ENCODE data around the gene DPM3.
"Not testable (repeated sequence)": the region's sequence is repeated elsewhere in the genome, so short reads cannot be mapped to it uniquely, and the experiment has no call there.

Gene DPM3

DNA sequence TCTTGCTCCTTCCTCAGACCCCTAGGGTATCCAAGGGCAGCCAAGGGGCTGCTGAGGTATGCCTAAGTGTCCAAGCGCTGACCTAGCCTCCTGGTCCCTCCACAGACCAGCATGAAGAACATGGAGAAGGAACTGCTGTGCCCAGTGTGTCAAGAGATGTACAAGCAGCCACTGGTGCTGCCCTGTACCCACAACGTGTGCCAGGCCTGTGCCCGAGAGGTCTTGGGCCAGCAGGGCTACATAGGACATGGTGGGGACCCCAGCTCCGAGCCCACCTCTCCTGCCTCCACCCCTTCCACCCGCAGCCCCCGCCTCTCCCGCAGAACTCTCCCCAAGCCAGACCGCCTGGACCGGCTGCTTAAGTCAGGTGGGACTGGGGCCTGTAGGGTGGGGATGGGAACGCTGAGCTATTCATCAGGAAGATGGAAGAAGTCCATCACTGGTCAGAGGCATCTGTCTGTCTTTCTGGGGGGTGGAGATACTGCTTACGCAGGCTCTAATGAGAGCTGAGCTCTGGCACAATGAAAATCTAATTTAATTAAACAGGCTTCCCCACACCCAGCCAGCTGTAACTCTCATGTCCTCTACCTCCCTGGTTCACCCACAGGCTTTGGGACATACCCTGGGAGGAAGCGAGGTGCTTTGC lies 35.1 kb upstream of the DPM3 start:
- no peak for DNase-seq (ENCODE audit: low read depth in 2 of 2)

DNA sequence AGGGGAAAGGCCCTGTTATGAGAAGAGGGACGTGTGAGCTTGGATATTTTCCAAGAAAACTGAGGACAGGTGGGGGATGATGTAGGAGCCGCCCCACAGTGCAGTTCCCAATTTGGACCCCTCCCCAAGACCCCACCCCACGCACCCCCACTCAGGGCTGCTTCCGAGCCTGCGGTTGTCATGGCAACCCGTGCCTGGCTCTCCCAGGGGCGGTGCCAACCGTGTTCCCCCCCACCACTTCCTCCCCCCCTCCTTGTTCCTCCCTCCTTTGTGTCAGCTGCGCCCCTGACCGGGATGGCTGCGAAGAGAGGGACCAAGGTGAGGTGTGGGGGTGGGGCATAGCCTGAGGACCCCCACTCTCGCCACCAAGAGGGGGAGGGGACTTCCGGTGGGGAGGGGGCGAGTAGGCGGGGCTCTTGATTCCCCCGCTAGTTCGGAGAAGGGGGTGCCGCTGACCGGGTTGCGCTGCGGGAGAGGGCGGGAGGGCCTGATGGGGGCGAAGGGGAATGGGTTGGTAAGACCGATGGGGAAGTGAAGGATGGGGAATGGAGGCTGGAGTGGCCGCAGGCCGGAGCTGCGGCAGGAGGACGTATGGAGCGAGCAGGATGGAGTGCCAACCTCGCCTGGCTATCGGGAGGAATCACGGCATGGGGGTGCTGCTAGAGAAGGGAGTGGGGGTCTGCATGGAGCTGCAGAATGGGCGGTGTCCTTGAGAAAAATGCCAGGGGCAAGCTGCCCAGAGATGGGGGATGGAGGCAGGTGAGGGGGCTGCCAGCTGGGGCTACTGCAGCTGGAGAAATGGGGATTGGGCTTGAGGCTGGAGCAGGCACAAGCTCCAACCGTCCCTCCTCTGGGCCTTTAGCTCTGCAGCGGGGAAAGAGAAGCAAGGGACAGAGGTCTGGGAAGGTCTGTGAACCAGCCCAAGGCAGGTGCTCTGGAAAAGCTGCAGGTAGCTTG lies 34.3 kb upstream of the DPM3 start:
- peak in 1 of 2 donors; percentile 49 for DNase-seq (ENCODE audit: low read depth in 2 of 2)

DNA sequence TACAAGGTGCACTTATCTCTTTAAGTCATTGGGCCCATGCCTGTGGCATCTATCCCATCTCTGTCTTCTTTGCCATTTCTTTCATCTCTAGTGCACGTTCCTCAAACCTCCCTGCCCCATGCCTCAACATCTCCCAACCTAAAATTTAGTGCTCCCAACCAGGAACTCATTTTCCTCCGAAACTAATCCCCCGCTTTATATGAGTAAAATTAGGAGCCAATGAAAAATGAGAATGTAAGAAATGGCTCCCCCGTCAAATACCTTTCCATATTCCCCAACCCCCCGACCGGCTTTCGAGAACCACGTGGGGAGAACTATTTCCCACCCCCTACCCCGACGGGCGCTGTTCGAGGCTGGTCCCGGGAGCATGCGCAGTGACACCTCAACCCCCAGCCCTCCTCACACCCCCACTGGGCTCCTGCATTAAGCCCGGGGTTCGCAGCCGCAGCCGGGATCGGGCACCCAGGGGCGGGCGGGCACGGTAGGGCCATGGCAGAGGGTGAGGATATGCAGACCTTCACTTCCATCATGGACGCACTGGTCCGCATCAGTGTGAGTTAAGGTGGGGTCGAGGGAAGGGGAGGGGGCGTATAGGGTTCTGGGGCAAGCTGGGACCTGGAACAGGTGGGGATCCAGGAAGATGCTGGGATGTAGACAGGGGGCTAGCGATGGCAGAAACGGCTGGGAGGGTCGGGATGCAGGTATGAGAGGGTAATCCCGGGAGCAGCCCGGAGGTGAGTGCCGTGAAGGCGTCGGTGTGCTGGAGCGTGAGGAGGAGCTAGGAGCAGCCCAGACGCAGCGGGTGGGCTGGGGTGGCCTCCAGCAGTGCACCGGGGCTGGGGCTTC lies 33.4 kb upstream of the DPM3 start, which contains the start of gene TRIM46:
TRIM46 (plus strand) TSS at position 372 of the 846 bp plus-strand sequence; CDS start at position 490, 118 bp downstream.
- DNase-seq (ENCODE audit: low read depth in 2 of 2) = peak; percentile 61 to 72

DNA sequence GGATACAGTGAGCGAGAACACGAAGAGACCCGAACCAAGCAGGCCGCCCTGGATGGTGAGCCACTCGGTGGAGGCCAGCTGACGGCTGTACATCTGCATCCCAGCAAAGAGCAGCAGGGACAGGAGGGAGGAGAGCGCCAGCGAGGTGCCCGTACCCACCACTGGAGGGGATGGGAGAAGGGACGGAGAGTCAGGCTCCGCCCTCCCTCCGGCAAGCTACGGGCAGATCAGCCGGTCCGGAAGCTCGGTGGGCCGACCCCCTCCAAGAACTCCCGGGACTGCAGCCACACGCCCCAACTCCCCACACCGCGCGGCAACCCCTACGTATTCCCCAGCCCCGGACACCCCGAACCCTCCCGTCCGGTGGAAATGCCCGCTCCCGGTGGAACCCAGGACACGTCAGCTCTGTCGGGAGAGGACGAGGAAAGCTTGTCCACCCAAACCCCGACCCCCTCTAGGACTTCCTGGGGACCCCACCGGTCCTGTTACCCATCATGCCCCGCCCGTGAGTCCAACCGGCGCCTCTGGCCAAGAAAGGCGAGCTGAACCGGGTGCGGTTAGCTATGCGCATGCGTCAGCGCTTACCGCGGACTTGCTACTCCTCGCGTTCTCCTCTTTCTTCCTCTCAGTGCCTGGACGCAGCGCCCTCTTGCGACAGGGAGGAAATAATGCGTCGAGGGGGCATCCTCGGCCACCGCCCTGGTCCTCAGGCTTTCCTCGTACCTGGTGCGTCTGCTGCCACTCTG lies 32.6 kb upstream of the DPM3 start, which contains the start of gene KRTCAP2:
KRTCAP2 (minus strand) TSS at position 573 of the 746 bp plus-strand sequence; CDS start at position 493, 80 bp downstream.
- peak; percentile 92 for DNase-seq (ENCODE audit: low read depth in 2 of 2)

DNA sequence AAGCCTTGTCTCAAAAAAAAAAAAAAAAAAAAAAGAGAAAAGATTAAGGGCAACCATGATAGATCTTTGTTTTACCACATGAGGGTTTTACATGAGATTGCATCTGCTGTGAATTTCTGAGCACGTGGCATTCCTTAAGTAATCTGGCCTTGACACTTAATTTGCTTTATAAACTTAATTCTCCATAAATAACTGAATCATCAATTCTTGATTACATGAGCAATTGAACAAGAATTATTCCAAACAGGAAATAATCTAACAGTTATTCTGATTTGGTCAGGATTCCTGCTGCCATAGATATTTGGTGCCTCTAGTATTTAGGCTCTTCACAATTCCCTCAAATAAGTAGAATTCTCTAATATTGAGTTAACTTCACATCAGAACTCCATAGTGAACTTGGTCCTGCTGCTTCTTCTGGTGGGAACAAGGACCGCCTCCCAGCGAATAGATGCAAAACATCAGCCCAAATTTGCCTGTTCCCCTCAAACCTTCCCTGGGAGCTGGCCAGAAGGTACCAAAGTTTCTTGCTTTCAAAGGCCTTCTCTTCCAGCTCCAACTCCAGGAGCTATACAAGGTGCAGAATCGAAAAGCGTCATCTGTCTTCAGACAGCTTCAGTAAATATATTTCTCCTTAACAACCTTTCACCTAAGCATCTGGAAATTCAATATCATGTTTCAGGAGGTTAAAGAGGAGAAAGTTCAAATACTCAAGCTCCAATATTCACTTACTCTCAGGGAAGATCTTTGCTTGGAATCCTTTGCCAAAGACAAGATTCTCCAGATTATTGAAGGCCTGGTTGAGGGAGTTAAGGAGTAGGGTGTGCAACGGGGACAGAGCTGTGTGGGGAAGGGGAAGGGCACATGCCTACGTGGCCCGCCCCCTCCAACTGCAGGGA lies 31.8 kb upstream of the DPM3 start:
- no peak for DNase-seq (ENCODE audit: low read depth in 2 of 2)

DNA sequence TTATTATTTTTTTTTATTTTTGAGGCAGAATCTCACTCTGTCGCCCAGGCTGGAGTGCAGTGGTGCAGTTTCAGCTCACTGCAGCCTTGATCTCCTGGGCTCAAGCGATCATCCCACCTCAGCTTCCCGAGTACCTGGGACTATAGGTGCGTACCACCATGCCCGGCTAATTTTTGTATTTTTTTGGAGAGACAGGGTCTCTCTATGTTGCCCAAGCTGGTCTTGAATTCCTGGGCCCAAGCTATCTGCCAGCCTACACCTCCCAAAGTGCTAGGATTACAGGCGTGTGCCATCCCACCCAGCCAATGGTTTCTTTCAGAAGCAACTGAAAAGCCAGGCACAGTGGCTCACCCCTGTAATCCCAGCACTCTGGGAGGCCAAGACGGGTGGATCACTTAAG lies 30.5 kb upstream of the DPM3 start:
- no peak for DNase-seq (ENCODE audit: low read depth in 2 of 2)

DNA sequence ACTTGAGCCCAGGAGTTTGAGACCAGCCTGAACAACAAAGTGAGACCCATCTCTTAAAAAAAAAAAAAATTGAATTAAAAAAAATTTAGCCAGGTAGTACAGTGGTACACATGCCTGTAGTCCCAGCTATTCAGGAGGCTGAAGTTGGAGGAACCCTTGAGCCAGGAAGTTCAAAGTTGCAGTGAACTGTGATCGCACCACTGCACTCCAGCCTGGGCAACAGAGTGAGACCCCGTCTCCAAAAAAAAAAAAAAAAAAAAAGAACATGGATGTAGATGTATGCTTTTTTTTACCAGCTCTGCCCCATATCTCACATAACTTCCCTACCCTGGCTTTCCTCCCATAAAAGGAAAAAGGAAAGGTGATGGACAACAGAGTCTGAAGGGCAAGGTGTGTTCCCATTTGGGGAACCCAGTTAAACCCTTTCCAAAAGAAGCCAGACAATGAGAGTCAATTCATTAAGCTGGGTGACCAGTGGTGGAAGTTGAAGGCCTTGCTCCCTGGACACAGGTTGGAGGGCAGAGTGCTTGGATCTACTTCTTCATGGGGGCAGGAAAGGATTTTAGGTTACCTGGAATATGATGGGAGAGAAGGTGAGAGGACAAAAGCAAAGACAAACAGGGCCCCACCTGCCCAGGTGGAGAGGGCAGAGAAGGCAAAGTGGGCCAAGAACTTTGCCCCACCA lies 29.9 kb upstream of the DPM3 start:
- no peak for DNase-seq (ENCODE audit: low read depth in 2 of 2)

DNA sequence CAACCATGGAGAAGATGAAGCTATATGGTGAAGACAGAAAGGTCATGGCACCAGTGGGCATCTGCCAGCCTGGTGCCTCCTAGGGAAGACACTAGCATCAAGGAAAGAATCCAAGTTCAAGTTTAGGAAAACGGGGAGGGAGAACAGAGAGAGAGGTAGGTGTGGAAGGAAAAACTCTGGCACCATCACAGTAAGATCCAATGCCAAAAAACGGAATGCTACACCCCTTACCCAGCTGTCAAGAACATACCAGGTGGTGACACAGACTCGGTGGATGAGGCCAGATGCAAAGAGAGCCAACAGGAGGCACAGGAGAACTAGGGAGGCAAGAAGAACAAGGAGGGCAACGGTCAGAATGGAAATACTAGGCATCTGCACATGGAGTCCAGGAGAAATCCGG lies 29.2 kb upstream of the DPM3 start:
- no peak for DNase-seq (ENCODE audit: low read depth in 2 of 2)

DNA sequence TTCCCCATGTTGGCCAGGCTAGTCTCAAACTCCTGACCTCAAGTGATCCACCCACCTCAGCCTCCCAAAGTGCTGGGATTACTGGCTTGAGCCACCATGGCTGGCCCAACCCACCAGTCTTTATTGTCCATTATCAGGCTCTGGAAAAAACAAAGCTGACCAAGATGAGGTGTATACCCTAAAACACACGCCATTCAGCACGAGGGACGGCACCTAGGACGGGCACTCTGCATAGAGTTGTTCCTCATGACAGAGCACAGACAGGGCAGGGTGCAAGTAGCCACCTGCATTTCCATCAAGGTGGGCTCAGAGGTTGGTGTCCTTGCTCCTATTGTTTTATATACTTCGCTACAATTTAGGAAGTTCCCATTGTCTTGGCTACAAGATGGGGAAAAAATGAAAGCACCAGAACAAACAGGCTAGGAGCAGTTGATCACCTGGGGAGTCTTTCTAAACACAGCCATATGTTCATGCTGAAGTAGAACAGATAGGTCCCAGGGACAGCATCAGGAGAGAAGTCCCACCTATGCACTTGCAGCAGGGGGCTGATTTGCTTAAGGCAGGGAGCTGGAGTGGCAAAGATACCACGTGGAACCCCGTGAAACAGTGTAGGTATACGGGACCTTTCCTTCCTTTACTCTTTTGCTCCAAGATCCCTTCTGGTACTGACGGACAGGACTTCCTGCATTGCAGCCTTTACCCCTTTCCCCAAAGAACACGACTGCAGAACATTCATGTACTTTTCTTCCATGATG lies 28.3 kb upstream of the DPM3 start:
- DNase-seq (ENCODE audit: low read depth in 2 of 2) = no peak

DNA sequence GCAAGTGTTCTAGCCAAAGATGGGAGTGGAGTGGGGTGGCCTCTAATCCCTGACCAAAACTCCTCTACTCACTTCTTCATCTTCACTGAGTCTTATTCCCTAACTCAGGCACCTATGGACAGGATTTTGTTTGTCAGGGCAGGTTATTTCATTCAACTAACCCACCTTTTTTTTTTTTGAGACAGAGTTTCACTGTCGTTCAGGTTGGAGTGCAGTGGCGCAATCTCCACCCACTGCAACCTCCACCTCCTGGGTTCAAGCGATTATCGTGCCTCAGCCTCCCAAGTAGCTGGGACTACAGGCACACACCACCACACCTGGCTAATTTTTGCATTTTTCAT lies 27.7 kb upstream of the DPM3 start:
- DNase-seq (ENCODE audit: low read depth in 2 of 2) = not testable (repeated sequence)

DNA sequence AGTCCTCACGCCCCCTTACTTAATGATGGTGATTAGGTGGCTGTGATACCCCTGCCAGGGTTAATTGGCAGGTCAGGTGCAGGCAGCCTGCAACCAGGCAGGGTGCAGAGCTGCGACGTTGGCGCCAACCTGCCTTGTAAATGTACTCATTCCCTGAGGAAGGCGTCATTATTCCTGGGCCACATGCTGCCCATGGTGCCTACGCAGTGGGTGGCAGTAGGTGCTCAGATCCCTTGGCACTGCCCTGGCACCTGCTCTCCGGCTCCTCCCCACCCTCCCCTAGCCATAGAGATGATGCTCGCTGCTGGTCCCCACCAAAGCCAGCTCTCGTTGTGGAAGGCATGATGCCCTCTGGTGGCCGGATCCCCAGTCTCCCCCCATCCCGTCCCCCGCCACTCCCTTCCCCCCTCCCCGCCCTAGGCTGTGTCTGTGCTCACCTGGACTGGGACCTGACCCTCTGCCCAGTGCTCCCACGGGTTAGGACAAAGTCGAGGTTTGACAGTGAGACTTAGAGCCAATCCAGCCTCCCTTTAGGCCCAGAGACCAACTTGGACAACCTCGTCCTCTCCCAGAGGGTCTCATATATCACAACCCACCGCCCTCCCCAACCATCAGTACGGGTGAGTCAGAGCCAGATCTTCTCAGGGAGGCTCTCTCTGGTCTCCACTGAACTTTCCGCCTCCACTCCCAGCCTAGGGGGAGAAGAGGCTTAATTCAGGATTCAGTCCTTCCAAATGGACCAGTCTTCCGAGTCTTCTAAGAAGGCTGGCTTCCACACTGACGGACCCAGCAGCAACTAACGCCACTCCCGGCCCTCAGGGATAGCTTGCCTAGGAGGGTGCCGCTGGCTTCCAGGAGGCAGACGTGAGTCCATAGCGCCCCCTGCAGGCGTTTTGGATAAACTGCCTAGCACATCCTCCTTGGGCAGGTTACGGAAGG lies 27.1 kb upstream of the DPM3 start:
- DNase-seq (ENCODE audit: low read depth in 2 of 2) = peak; percentile 82 to 90

DNA sequence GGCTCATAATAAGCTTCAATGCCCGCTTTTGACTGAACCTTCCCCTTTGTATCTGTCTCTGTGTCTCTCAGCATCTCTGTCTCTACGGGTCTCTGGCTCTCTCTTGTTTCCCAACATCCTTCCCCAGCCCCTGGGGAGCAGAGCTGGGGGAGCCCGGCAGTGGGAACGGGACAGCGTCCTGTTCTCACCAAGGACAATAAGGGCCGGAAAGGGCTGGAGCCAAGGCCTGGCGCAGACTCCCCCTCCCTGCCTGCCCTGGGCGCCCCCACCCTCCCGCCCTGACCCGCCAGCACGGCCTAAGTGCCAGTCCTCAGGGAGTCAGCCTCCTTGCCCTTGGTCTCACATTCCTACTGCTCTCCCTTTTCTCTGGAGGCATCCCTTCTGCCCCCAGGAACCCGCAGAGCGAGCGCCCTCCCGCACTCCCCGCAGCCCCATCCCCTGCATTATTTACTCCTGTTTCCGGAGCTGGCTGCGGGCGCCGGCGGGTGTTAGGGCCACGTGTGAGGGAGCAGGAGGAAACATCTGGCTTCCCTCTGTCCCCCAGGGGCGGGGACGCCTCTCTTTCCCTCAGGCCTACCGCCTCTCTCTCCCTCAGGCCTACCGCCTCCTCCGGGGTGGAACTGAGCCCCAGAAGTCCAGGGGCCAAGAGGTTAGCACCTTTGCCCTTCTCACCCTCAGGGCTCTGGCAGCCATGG lies 26.3 kb upstream of the DPM3 start:
- no peak for DNase-seq (ENCODE audit: low read depth in 2 of 2)

DNA sequence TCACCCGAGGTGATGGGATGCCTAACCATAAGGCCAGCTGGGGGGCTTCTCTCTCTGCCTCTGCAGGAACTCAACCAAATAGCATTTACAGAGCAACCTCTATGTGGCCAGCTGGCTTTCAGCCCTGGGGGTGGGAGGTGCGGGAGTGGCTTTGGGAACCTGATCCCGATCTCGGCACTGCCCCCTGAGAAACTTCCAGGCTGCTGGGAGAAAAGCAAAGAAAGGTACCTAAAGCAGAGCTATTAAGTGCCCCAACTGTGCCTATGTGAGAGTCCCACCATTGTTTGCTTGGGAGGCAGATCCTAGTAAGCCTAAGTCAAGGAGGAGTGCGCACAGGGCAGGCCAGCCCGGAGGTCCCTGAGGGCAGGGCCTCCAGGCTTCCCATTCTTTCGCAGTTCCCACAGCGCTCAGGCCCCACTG lies 25.7 kb upstream of the DPM3 start:
- no peak for DNase-seq (ENCODE audit: low read depth in 2 of 2)

DNA sequence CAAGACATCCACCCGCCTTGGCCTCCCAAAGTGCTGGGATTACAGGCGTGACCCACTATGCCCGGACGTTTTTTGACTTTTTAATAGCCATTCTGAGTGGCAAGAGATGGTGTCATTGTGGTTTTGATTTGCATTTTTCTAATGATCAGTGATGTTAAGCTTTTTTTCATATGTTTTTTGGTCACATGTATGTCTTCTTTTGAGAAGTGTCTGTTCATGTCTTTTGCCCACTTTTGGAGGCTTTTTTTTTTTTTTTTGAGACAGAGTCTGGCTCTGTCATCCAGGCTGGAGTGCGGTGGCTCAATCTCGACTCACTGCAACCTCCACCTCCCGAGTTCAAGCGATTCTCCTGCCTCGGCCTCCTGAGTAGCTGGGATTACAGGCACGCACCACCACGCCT lies 24.3 kb upstream of the DPM3 start:
- not testable (repeated sequence) for DNase-seq (ENCODE audit: low read depth in 2 of 2)

DNA sequence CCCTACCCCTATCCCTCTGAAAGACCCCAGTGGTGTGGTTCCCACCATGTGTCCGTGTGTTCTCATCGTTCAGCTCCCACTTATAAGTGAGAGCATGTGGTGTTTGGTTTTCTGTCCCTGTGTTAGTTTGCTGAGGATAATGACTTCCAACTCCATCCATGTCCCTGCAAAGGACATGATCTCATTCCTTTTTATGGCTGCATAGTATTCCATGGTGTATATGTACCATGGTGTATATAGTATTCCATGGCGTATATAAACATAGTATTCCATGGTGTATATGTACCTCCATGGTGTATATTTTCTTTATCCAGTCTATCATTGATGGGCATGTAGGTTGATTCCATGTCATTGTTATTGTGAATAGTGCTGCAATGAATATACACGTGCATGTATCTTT lies 23.5 kb upstream of the DPM3 start:
- DNase-seq (ENCODE audit: low read depth in 2 of 2) = not testable (repeated sequence)

DNA sequence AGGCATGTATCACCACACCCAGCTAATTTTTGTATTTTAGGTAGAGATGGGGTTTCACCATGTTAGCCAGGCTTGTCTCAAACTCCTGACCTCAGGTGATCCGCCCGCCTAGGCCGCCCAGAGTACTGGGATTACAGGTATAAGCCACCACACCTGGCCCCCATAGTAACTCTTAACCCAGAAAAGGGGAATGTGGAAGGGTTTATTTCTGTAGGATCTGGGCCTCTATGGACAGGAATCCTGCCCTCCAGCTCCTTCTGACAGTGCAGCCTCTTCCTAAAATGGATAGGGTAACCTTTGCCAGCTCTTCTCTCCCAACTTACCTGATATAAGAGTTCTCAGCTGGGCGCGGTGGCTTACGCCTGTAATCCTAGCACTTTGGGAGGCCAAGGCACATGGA lies 22.3 kb upstream of the DPM3 start:
- not testable (repeated sequence) for DNase-seq (ENCODE audit: low read depth in 2 of 2)

DNA sequence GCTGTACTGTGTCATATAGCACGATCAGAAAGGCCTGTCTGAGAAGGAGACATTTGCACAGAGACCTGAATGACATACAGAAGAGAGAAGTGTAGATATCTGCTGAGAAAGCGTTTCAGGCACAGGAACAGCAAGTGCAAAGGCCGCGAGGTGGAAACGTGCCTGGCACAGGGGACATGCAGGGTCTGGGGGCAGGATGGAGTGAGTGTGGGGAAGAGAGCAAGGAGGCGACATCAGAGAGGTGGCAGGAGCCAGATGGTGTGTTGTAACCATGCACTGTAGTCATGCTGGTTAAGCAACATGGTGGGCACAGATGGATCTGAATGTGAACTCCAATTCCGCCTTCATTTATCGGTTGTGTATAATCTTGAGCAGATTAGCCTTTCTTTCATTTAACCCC lies 19.8 kb upstream of the DPM3 start:
- no peak for DNase-seq (ENCODE audit: low read depth in 2 of 2)
